IPS DF 19.7 (cell line): ENCODE measurements around the gene PTPRT.

Experiments
- DNase-seq: peaks from one replicate; pipeline ENCODE4 v3.0.0-alpha.2; 2013; ENCODE audit warnings: low read depth, low spot score

The PTPRT gene

GRCh38 chr20:42844751-42845150, 345.0 kb downstream of the PTPRT start:
- DNase-seq: no peak

GRCh38 chr20:42837456-42837855, 352.2 kb downstream of the PTPRT start:
- no peak for DNase-seq

- no peak for DNase-seq
Observed at GRCh38 chr20:42836339-42836738, 353.4 kb downstream of the PTPRT start.

GRCh38 chr20:42807876-42808275, 381.8 kb downstream of the PTPRT start:
- no peak for DNase-seq

- DNase-seq: no peak
Observed at GRCh38 chr20:42795111-42795695, 394.5 kb downstream of the PTPRT start.

- DNase-seq: no peak
Observed at GRCh38 chr20:42792052-42792451, 397.7 kb downstream of the PTPRT start.

GRCh38 chr20:42790111-42790510, 399.6 kb downstream of the PTPRT start:
- DNase-seq: no peak

GRCh38 chr20:42788707-42789106, 401.0 kb downstream of the PTPRT start:
- no peak for DNase-seq

- DNase-seq: no peak
Observed at GRCh38 chr20:42785041-42785440, 404.7 kb downstream of the PTPRT start.

- DNase-seq: no peak
Observed at GRCh38 chr20:42779216-42779615, 410.5 kb downstream of the PTPRT start.

- DNase-seq: no peak
Observed at GRCh38 chr20:42775866-42776265, 413.8 kb downstream of the PTPRT start.

- no peak for DNase-seq
Observed at GRCh38 chr20:42775037-42775436, 414.7 kb downstream of the PTPRT start.

- no peak for DNase-seq
Observed at GRCh38 chr20:42763015-42763414, 426.7 kb downstream of the PTPRT start.

- no peak for DNase-seq
Observed at GRCh38 chr20:42756991-42757390, 432.7 kb downstream of the PTPRT start.

- DNase-seq: no peak
Observed at GRCh38 chr20:42754706-42755105, 435.0 kb downstream of the PTPRT start.

- DNase-seq: no peak
Observed at GRCh38 chr20:42752620-42753019, 437.1 kb downstream of the PTPRT start.

- DNase-seq: no peak
Observed at GRCh38 chr20:42749556-42749955, 440.1 kb downstream of the PTPRT start.

GRCh38 chr20:42747765-42748411, 441.8 kb downstream of the PTPRT start:
- no peak for DNase-seq

GRCh38 chr20:42744756-42745465, 444.8 kb downstream of the PTPRT start:
- DNase-seq: no peak

- no peak for DNase-seq
Observed at GRCh38 chr20:42742926-42743325, 446.8 kb downstream of the PTPRT start.

- DNase-seq: no peak
Observed at GRCh38 chr20:42741906-42742305, 447.8 kb downstream of the PTPRT start.

- DNase-seq: no peak
Observed at GRCh38 chr20:42740226-42740870, 449.4 kb downstream of the PTPRT start.

- DNase-seq: no peak
Observed at GRCh38 chr20:42739683-42740082, 450.0 kb downstream of the PTPRT start.
